Right atrium auricular region (tissue), 2 donors: Measurements from ENCODE around the gene NKD2. TPM values are rescaled to one million over a fixed set of nuclear protein-coding genes. Genes with fewer than 3 reads are reported as not detected.
A peak's percentile ranks its signal among the peaks of the same experiment; 100 is the strongest.

Source experiments
- DNase-seq: peaks from one replicate; pipeline ENCODE4 v3.0.0-alpha.2; 2019; ENCODE audit warnings: low spot score
- H3K27ac ChIP-seq, 2 donors: fragments of 200-600 bp; sonication (generic); 1 replicate in 1 of 2; 2 replicates in 1 of 2; pipeline ENCODE4 v1.5.1; 2016 to 2019
- H3K27me3 ChIP-seq, 2 donors: fragments of 200-600 bp; sonication (generic); one replicate each; pipeline versions ENCODE4 v1.5.1 to v1.6.0; 2017 to 2019
- H3K36me3 ChIP-seq: fragments of 200-600 bp; sonication (generic); one replicate; pipeline ENCODE4 v1.5.1; 2016
- H3K4me1 ChIP-seq, 2 donors: fragments of 200-600 bp; sonication (generic); one replicate each; pipeline versions ENCODE4 v1.5.1 to v1.6.0; 2017 to 2019
- H3K4me3 ChIP-seq, 2 donors: fragments of 200-600 bp; sonication (generic); 1 replicate in 1 of 2; 2 replicates in 1 of 2; pipeline ENCODE4 v1.5.1; 2017 to 2019; ENCODE audit warnings: mild to moderate bottlenecking in 1 of 2, moderate library complexity in 1 of 2
- H3K9me3 ChIP-seq, 2 donors: fragments of 200-600 bp; sonication (generic); one replicate each; pipeline ENCODE4 v1.5.1; 2019
- total RNA-seq, 2 donors: library from RNA; depleted of rRNA; stranded (reverse); fragments of >200 nt; gene quantifications; one replicate each; pipeline ENCODE4 v1.1.0, GENCODE V29; 2016
- TF ChIP-seq, protein P1 (sequence below), 2 donors: fragments of 200-600 bp; sonication (generic); IDR thresholded peaks; one replicate each; pipeline ENCODE4 v1.5.1; 2019; ENCODE audit warnings: antibody characterized with exemption in 2 of 2

The NKD2 gene
- total RNA-seq, 2 donors from 2014 or later = 2.4 to 2.8 TPM

DNA sequence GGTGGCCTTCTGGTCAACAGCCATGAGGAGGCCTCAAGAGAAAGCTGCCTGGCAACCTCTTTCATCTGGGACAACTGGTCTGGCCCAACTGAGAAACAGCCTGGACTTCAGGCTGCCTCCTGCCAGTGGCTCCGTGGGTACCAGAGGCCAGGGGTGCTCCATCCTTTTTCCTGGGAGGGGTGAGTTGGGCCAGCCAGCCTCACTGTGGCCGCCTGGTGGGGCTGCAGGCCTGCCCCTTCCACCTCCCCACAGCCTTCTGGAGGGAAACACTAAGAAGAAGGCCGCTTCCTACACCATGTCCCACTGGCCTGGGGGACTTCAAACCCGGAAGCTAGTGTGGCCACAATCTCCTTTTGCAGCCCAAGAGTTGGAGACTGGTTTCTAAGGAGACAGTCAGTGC is 13.8 kb upstream of the NKD2 start:
- no peaks in the 10 kb centered on the region for H3K36me3 ChIP-seq
- peak; percentile 48 for DNase-seq
- no peak overlapping the region for H3K27ac ChIP-seq
- peaks cover 0 to 58% of the 10 kb centered on the region in 2 donors for H3K4me1 ChIP-seq
- no peaks in the 10 kb centered on the region for H3K27me3 ChIP-seq
- H3K4me3 ChIP-seq = no peak overlapping the region
- no peaks in the 10 kb centered on the region for H3K9me3 ChIP-seq
- TF ChIP-seq, protein P1, sequence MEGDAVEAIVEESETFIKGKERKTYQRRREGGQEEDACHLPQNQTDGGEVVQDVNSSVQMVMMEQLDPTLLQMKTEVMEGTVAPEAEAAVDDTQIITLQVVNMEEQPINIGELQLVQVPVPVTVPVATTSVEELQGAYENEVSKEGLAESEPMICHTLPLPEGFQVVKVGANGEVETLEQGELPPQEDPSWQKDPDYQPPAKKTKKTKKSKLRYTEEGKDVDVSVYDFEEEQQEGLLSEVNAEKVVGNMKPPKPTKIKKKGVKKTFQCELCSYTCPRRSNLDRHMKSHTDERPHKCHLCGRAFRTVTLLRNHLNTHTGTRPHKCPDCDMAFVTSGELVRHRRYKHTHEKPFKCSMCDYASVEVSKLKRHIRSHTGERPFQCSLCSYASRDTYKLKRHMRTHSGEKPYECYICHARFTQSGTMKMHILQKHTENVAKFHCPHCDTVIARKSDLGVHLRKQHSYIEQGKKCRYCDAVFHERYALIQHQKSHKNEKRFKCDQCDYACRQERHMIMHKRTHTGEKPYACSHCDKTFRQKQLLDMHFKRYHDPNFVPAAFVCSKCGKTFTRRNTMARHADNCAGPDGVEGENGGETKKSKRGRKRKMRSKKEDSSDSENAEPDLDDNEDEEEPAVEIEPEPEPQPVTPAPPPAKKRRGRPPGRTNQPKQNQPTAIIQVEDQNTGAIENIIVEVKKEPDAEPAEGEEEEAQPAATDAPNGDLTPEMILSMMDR (IDR thresholded peaks at IDR 0.05) = no peak

DNA sequence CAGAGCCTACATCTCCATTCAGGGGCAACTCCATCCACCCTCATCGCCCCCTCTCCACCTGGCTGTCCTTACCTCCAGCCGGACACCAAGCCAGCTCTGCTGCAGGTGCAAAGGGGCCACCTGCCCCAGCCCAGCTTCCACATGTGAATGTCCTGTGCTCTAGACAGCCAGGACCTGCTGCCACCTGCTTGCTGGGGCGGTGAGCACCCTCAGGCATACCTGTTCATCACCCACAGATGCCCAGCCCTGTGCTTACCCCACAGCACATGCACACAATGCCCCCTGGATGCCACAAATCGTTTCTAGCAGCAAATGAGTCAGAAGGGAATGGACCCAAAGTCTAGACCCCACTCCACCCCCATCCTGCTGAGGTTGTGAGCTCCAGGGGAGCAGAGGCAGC is 13.3 kb upstream of the NKD2 start:
- Histone ChIP-seq H3K4me3 (no peak overlapping the region), H3K27ac (no peak overlapping the region), H3K4me1 (peaks cover 0 to 53% of the 10 kb centered on the region in 2 donors), H3K36me3 (no peaks in the 10 kb centered on the region), H3K9me3 (no peaks in the 10 kb centered on the region), H3K27me3 (no peaks in the 10 kb centered on the region)
- DNase-seq = peak; percentile 55
- TF ChIP-seq, protein P1 (IDR thresholded peaks at IDR 0.05) = no peak

DNA sequence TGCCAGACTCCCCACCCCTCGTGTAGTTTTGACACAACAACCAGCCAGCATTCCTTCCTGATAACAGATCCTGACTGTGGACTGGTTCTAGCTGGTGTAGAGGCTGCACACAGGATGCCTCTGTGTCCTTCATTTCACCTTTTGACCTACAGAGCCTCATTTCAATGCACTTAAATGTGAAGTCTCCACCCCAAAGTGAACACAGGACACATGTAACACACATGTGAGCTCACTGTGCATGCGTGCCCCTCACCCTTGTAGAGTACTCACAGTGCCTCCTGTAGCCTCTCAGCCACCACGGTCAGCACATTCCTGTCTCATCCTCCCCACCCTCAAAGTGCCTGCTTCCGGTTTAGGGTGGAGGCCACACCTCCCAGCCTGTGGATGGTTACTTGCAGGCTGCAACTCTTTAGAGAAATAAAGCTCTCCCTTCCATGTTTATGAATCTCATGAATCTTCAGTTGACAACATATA is 11.6 kb upstream of the NKD2 start:
- peaks cover 0 to 36% of the 10 kb centered on the region in 2 donors for H3K4me1 ChIP-seq
- no peaks in the 10 kb centered on the region for H3K9me3 ChIP-seq
- peak overlapping the region; percentile 42 to 44 for H3K4me3 ChIP-seq
- TF ChIP-seq, protein P1 (IDR thresholded peaks at IDR 0.05) = no peak
- no peaks in the 10 kb centered on the region for H3K27me3 ChIP-seq
- H3K27ac ChIP-seq = peak overlapping the region; percentile 22 to 68
- no peaks in the 10 kb centered on the region for H3K36me3 ChIP-seq
- no peak for DNase-seq

DNA sequence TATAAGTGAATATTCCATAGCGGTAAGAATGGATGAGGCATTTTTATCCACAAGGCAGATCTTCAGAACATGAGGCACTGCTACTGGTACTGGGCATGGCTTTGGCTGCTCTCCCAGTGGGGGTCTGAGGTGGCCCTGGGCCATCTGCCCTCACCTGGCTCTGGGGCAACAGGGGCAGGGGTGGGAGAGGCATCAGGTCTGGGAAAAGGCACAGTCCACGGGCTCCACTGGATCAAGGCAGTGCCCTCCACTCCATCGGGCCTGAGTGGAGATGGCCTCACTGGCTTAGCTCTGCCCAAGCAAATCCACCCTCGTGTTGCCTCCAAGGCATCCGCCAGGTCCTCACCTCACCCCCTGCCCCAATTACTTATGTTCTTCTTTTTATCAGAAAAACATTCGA is 10.9 kb upstream of the NKD2 start:
- TF ChIP-seq, protein P1 (IDR thresholded peaks at IDR 0.05) = no peak
- no peak for DNase-seq
- H3K27ac ChIP-seq = no peak overlapping the region

DNA sequence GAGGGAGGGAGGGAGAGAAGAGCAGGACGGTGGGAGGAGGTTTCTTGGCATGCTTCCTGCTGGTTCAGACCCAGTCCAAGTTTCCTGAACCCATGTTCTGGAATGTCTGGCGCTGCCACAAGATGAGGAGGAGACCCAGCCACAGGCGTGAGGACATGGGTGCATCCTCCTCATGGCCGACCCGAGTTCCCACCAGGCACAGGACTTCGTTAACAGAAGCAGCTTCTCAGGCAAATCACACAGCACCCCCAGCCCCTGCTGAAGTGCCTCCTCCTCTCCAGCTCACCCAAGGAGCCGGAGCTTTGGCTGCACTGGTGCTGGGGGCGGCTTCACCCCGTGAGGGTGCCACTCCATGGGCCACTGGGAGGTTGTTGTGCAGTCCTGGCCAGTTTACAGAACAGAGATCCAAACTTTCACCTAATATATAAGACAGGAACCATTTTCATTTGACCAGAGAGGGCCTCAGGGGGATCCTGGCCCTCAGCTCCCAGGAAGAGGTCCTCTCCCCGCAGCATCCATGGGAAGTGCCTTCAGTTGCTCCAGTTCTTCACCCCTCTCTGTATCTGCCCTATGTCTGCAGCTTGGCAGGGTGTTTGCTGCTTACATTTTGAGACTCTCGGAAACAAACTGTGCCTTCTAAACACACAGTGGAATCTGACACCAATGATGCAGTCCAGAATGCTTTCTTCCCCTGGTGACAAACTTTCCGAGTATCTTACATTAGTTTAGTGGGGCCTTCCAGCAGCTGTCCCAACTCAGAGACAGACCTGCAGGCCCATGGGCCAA is 10.2 kb upstream of the NKD2 start:
- Histone ChIP-seq H3K36me3 (no peaks in the 10 kb centered on the region), H3K27me3 (no peaks in the 10 kb centered on the region), H3K4me1 (peaks cover 0 to 29% of the 10 kb centered on the region in 2 donors), H3K9me3 (no peaks in the 10 kb centered on the region), H3K27ac (peak overlapping the region in 1 of 2 donors; percentile 15), H3K4me3 (no peak overlapping the region)
- peak; percentile 57 for DNase-seq
- TF ChIP-seq, protein P1 (IDR thresholded peaks at IDR 0.05) = no peak

More for the DNA sequence above, 10.9 kb upstream of the NKD2 start:
- Histone ChIP-seq H3K4me1 (peaks cover 0 to 32% of the 10 kb centered on the region in 2 donors), H3K36me3 (no peaks in the 10 kb centered on the region), H3K9me3 (no peaks in the 10 kb centered on the region), H3K27me3 (no peaks in the 10 kb centered on the region), H3K4me3 (no peak overlapping the region)
